Tibial nerve (tissue), 4 donors: Measurements from ENCODE around the gene SLC38A3. TPM values are rescaled to one million over a fixed set of nuclear protein-coding genes. Genes with fewer than 3 reads are reported as not detected.

ENCODE experiments used
- DNase-seq, 2 donors: peaks; one replicate each; pipeline ENCODE4 v3.0.0-alpha.2; 2019; ENCODE audit warnings: low spot score in 2 of 2
- H3K27ac ChIP-seq, 4 donors: fragments of 200-600 bp; sonication (generic) in 3 of 4; one replicate each; pipeline ENCODE4 v1.5.1; 2017 to 2019; ENCODE audit warnings: mild to moderate bottlenecking in 1 of 4
- H3K27me3 ChIP-seq, 2 donors: fragments of 200-600 bp; sonication (generic) in 1 of 2; one replicate each; pipeline versions ENCODE4 v1.5.1 to v1.6.0; 2017 to 2019
- H3K36me3 ChIP-seq, 3 donors: fragments of 200-600 bp; sonication (generic); one replicate each; pipeline ENCODE4 v1.5.1; 2018 to 2019
- H3K4me1 ChIP-seq, 4 donors: fragments of 200-600 bp; sonication (generic) in 3 of 4; one replicate each; pipeline ENCODE4 v1.5.1; 2017 to 2019
- H3K4me3 ChIP-seq, 4 donors: fragments of 200-600 bp; sonication (generic) in 3 of 4; one replicate each; pipeline ENCODE4 v1.5.1; 2017 to 2019; ENCODE audit warnings: mild to moderate bottlenecking in 1 of 4, moderate library complexity in 1 of 4
- H3K9me3 ChIP-seq, 4 donors: fragments of 200-600 bp; sonication (generic) in 3 of 4; one replicate each; pipeline ENCODE4 v1.5.1; 2017 to 2019
- CTCF ChIP-seq, 5 experiments: fragments of 200-600 bp in 3 of 5; fragments of 450-650 bp in 2 of 5; sonication (generic) in 3 of 5; IDR thresholded peaks; one replicate each; pipeline ENCODE4 v1.5.1; 2016 to 2019; ENCODE audit warnings: antibody characterized with exemption in 5 of 5, mild to moderate bottlenecking in 3 of 5, moderate library complexity in 2 of 5
- EP300 ChIP-seq, 2 donors: sonication (generic); formaldehyde crosslinking; IDR thresholded peaks; one replicate each; pipeline ENCODE4 v1.6.1; 2017; ENCODE audit warnings: antibody characterized with exemption in 2 of 2, mild to moderate bottlenecking in 1 of 2
- POLR2A ChIP-seq, 2 donors: fragments of 450-650 bp; IDR thresholded peaks; one replicate each; pipeline ENCODE4 v1.6.1; 2017; ENCODE audit warnings: antibody characterized with exemption in 2 of 2, mild to moderate bottlenecking in 2 of 2, moderate library complexity in 2 of 2
- WGBS, 2 donors: methylation state at CpG; one replicate each; pipeline ENCODE4 v1.1.5; 2018; 5-methylcytosine and 5-hydroxymethylcytosine counted together
- total RNA-seq, 4 donors: library from RNA; depleted of rRNA; stranded (reverse); fragments of >200 nt; gene quantifications; one replicate each; pipeline ENCODE4 v1.1.0, GENCODE V29; 2016

Gene SLC38A3
- total RNA-seq, 4 donors from 2014 or later, result 0.21 to 8.1 (median 1.5) TPM

DNA sequence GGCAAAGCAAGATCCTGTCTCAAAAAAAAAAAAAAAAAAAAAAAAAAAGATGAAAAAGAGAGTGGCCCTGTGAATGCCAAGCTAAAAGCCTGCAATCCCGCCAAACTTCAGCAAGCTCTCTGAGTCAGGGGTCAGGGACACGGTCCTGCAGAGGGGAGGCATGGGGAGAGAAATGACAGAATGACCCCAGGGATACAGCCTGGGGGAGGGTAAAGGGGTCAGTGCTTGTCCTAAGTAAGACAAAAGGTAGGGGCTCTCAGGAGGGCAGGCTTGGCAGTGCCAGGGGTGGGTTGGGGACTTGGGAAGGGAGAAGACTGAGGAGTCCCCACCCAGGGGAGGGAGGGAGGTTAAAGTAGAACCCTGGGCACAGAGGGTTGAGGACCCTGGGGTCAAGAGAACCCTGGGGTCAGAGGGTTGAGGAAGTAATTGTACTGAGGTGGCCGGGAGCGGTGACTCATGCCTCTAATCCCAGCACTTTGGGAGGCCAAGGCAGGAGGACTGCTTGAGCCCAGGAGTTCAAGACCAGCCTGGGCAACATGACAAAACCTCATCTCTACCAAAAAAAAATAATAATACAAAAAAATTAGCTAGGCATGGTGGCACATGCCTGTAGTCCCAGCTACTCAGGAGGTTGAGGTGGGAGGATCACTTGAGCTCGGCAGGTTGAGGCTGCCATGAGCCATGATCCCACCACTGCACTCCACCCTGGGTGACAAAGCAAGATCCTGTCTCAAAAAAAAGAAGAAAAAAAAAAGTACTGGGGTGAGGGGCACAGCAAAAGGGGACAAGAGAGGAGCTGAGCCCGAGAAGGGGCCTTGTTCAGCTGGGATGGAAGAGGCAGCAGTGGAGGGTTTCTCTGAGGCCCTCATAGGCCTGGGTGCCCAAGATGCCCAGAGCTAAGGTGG is 58.7 kb downstream of the SLC38A3 start:
- TF ChIP-seq POLR2A (IDR thresholded peaks at IDR 0.05) (no peak), EP300 (IDR thresholded peaks at IDR 0.05) (peak in 1 of 2 donors; percentile 31)
- peaks cover 0 to 97% (median 75%) of the 10 kb centered on the region in 4 donors for H3K4me1 ChIP-seq
- WGBS, 2 donors, result 29 to 36% methylated on average over 6 of the region's 6 CpGs
- peak overlapping the region; percentile 85 to 98 (median 97) for H3K27ac ChIP-seq
- no peak for DNase-seq
- H3K4me3 ChIP-seq, result peak overlapping the region in 1 of 4 donors; percentile 3
- H3K9me3 ChIP-seq, result no peaks in the 10 kb centered on the region
- no peaks in the 10 kb centered on the region for H3K27me3 ChIP-seq
- H3K36me3 ChIP-seq, result no peaks in the 10 kb centered on the region

DNA sequence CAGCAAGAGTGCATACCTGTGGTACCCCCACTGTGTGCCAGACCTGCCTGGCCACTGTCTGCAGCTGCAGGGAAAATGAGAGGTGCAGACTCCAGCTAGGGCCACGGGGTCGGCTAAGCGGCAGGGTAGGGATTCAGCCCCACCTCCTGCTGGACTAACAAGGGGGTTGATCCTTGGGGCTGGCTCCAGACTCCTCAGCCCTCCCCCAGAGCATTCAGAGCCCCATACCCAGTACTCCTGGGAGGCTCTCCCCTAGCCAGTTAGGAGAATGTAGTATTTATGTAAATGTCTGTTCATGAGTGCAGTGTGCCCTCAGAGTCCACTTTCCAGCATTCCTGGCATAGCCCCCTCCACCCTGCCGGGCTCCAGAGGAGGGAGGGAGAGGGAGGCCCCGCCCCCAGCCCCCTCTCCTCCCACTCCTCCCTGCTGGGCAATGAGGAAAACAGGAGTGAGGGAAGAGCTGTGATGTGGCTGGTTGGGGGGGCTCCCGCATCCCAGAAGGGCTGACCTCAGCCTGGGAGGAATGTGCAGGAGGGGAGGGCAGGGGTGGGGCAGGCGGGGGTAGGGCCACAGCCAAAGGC is 59.4 kb downstream of the SLC38A3 start:
- Histone ChIP-seq H3K4me3 (peak overlapping the region in 1 of 4 donors; percentile 17), H3K27ac (peak overlapping the region; percentile 85 to 98 (median 97))
- peak; percentile 54 for DNase-seq

GRCh38 chr3:50264964-50265485 is 60.0 kb downstream of the SLC38A3 start:
- WGBS, 2 donors, result 36 to 42% methylated on average over 7 of the region's 7 CpGs
- Histone ChIP-seq H3K4me3 (peak overlapping the region in 1 of 4 donors; percentile 17), H3K4me1 (peaks cover 0 to 98% (median 71%) of the 10 kb centered on the region in 4 donors), H3K27me3 (no peaks in the 10 kb centered on the region), H3K9me3 (no peaks in the 10 kb centered on the region), H3K36me3 (no peaks in the 10 kb centered on the region), H3K27ac (peak overlapping the region; percentile 85 to 98 (median 97))
- TF ChIP-seq POLR2A (IDR thresholded peaks at IDR 0.05) (peak in 1 of 2 donors; percentile 40), EP300 (IDR thresholded peaks at IDR 0.05) (peak in 1 of 2 donors; percentile 13), CTCF (IDR thresholded peaks at IDR 0.05) (no peak)
- DNase-seq, result no peak

More for the DNA sequence above, 59.4 kb downstream of the SLC38A3 start:
- no peaks in the 10 kb centered on the region for H3K9me3 ChIP-seq
- no peaks in the 10 kb centered on the region for H3K36me3 ChIP-seq
- no peaks in the 10 kb centered on the region for H3K27me3 ChIP-seq
- peaks cover 0 to 97% (median 73%) of the 10 kb centered on the region in 4 donors for H3K4me1 ChIP-seq
- WGBS, 2 donors, result 12 to 29% methylated on average over 5 to 7 of the region's 7 CpGs
- TF ChIP-seq POLR2A (IDR thresholded peaks at IDR 0.05), result no peak
- peak; percentile 38 to 86 for TF ChIP-seq EP300 (IDR thresholded peaks at IDR 0.05)
- peak in 1 of 5 experiments; percentile 33 for TF ChIP-seq CTCF (IDR thresholded peaks at IDR 0.05)

GRCh38 chr3:50265571-50265970 is 60.5 kb downstream of the SLC38A3 start:
- TF ChIP-seq EP300 (IDR thresholded peaks at IDR 0.05), result no peak
- H3K4me3 ChIP-seq, result no peak overlapping the region
- H3K4me1 ChIP-seq, result peaks cover 0 to 100% (median 69%) of the 10 kb centered on the region in 4 donors
- DNase-seq, result no peak
- H3K27me3 ChIP-seq, result no peaks in the 10 kb centered on the region
- H3K27ac ChIP-seq, result peak overlapping the region; percentile 85 to 98 (median 97)
- H3K36me3 ChIP-seq, result no peaks in the 10 kb centered on the region
- 20 to 33% methylated on average over 1 of the region's 1 CpG for WGBS, 2 donors
- no peaks in the 10 kb centered on the region for H3K9me3 ChIP-seq

DNA sequence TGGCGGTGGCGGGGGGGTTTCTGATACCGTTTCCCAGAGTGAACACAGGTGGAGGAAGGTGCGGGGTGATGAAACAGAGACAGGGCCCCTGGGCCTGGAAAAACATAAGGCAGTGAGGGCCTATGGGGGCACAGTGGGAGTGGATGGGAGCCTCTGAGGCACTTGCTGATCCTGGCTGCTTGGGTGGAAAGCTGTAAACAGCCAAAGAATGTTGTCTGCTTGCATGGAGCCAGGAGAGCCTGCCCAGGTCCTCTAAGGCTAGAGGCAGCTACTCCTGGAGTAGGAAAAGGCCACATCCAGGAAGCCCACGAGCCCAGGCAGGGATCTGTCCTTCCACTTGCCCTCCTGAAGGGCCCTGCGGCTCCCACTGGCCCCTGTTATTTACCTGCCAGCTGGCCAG is 60.9 kb downstream of the SLC38A3 start:
- H3K36me3 ChIP-seq, result no peaks in the 10 kb centered on the region
- WGBS, 2 donors, result 79 to 85% methylated on average over 6 of the region's 6 CpGs
- peak overlapping the region in 1 of 4 donors; percentile 63 for H3K4me3 ChIP-seq
- no peak for DNase-seq
- no peaks in the 10 kb centered on the region for H3K9me3 ChIP-seq
- peaks cover 0 to 100% (median 67%) of the 10 kb centered on the region in 4 donors for H3K4me1 ChIP-seq
- no peak for TF ChIP-seq CTCF (IDR thresholded peaks at IDR 0.05)
- no peak for TF ChIP-seq POLR2A (IDR thresholded peaks at IDR 0.05)
- no peak for TF ChIP-seq EP300 (IDR thresholded peaks at IDR 0.05)
- peak overlapping the region; percentile 85 to 98 (median 97) for H3K27ac ChIP-seq
- no peaks in the 10 kb centered on the region for H3K27me3 ChIP-seq
